GM19468 (cell line): ENCODE data around the gene UGGT2.
"Not testable (repeated sequence)": the region's sequence is repeated elsewhere in the genome, so short reads cannot be mapped to it uniquely, and the experiment has no call there.

Experiments used
- ATAC-seq: cut with Tn5 transposase; IDR thresholded peaks from one replicate; pipeline ENCODE4 v1.9.1; 2021; ENCODE audit warnings: mild to moderate bottlenecking, moderate library complexity, moderate number of reproducible peaks; ENCODE audit not compliant: unreplicated experiment; ENCODE audit errors: extremely low read depth

Gene UGGT2

GRCh38 chr13:95982144-95982543, 71.1 kb downstream of the UGGT2 start:
- no peak for ATAC-seq

GRCh38 chr13:95972651-95973050, 80.5 kb downstream of the UGGT2 start:
- not testable (repeated sequence) for ATAC-seq

- no peak for ATAC-seq
Measured at GRCh38 chr13:95970878-95971277, 82.3 kb downstream of the UGGT2 start.

GRCh38 chr13:95968906-95969305, 84.3 kb downstream of the UGGT2 start:
- no peak for ATAC-seq

GRCh38 chr13:95957331-95957730, 95.9 kb downstream of the UGGT2 start:
- no peak for ATAC-seq

GRCh38 chr13:95956589-95957148, 96.5 kb downstream of the UGGT2 start:
- ATAC-seq, result no peak

- no peak for ATAC-seq
Measured at GRCh38 chr13:95955719-95956118, 97.5 kb downstream of the UGGT2 start.

GRCh38 chr13:95955255-95955654, 97.9 kb downstream of the UGGT2 start:
- no peak for ATAC-seq

GRCh38 chr13:95954266-95954665, 98.9 kb downstream of the UGGT2 start:
- ATAC-seq, result no peak

- ATAC-seq, result no peak
Measured at GRCh38 chr13:95950103-95950502, 103.1 kb downstream of the UGGT2 start.

GRCh38 chr13:95948656-95949055, 104.5 kb downstream of the UGGT2 start:
- no peak for ATAC-seq

GRCh38 chr13:95937714-95938320, 115.4 kb downstream of the UGGT2 start:
- ATAC-seq, result no peak

GRCh38 chr13:95931300-95932025, 121.7 kb downstream of the UGGT2 start:
- ATAC-seq, result no peak

GRCh38 chr13:95929430-95929829, 123.8 kb downstream of the UGGT2 start:
- no peak for ATAC-seq

GRCh38 chr13:95928367-95928906, 124.8 kb downstream of the UGGT2 start:
- ATAC-seq, result not testable (repeated sequence)

- no peak for ATAC-seq
Measured at GRCh38 chr13:95926231-95926630, 127.0 kb downstream of the UGGT2 start.

GRCh38 chr13:95924389-95924994, 128.7 kb downstream of the UGGT2 start:
- no peak for ATAC-seq

GRCh38 chr13:95921485-95921884, 131.7 kb downstream of the UGGT2 start:
- peak; percentile 65 for ATAC-seq

GRCh38 chr13:95920485-95920884, 132.7 kb downstream of the UGGT2 start:
- no peak for ATAC-seq

- no peak for ATAC-seq
Measured at GRCh38 chr13:95918860-95919259, 134.3 kb downstream of the UGGT2 start.

GRCh38 chr13:95914991-95915501, 138.2 kb downstream of the UGGT2 start:
- ATAC-seq, result no peak
